Right lobe of liver (tissue), 6 donors: Measurements from ENCODE around the gene DDIT4. TPM values are rescaled to one million over a fixed set of nuclear protein-coding genes. Genes with fewer than 3 reads are reported as not detected.
A peak's percentile ranks its signal among the peaks of the same experiment; 100 is the strongest.

Experiments used
- ATAC-seq, 4 donors: fragments of 200-7000 bp; cut with Tn5 transposase; one replicate each; pipeline ENCODE4 v1.9.1; 2020; ENCODE audit warnings: mild to moderate bottlenecking in 4 of 4, moderate library complexity in 4 of 4
- DNase-seq, 3 donors: peaks; one replicate each; pipeline ENCODE4 v3.0.0-alpha.2; 2020
- H3K27ac ChIP-seq, 3 donors: fragments of 200-600 bp; one replicate each; pipeline ENCODE4 v1.8.0; 2022
- H3K27me3 ChIP-seq, 2 donors: fragments of 200-600 bp; one replicate each; pipeline ENCODE4 v1.8.0; 2022
- H3K36me3 ChIP-seq, 4 donors: fragments of 200-600 bp; sonication (generic) in 1 of 4; one replicate each; pipeline versions ENCODE4 v1.5.1 to v1.8.0; 2017 to 2022; ENCODE audit warnings: control low read depth in 1 of 4
- H3K4me1 ChIP-seq, 4 donors: fragments of 200-600 bp; sonication (generic) in 1 of 4; one replicate each; pipeline versions ENCODE4 v1.5.1 to v1.8.0; 2017 to 2022; ENCODE audit warnings: control low read depth in 1 of 4
- H3K4me3 ChIP-seq, 3 donors: fragments of 200-600 bp; one replicate each; pipeline ENCODE4 v1.8.0; 2022
- H3K9me3 ChIP-seq, 4 donors: fragments of 200-600 bp; sonication (generic) in 1 of 4; one replicate each; pipeline versions ENCODE4 v1.5.1 to v1.8.0; 2017 to 2022; ENCODE audit warnings: control low read depth in 1 of 4
- POLR2A ChIP-seq: fragments of 450-650 bp; IDR thresholded peaks from one replicate; pipeline ENCODE4 v1.6.1; 2017; ENCODE audit warnings: antibody characterized with exemption, mild to moderate bottlenecking
- WGBS: methylation state at CpG from one replicate; pipeline ENCODE4 v1.1.6; 2018; ENCODE audit warnings: low coverage, low lambda C conversion rate; ENCODE audit not compliant: insufficient coverage; ENCODE audit errors: missing lambda C conversion rate; 5-methylcytosine and 5-hydroxymethylcytosine counted together
- intact Hi-C, 2 donors: fragments of 100-400 bp; cut with DNase I; formaldehyde crosslinking; loops; one replicate each; pipeline versions ENCODE4 v1.11.2 to v1.14.1; 2022
- total RNA-seq, 6 experiments: library from RNA; depleted of rRNA in 2 of 6; stranded (reverse); fragments of >200 nt in 2 of 6; fragmentation: NEBNext Ultra II Directional in 3 of 6; extraction: Animal tissue kit (Norgen Biotek cat#: 25700) in 3 of 6; gene quantifications; one replicate each; pipeline versions ENCODE4 v1.1.0 to v1.2.4, GENCODE V29; 2016 to 2023
- TF ChIP-seq, protein P1 (sequence below), 4 donors: fragments of 200-600 bp in 3 of 4; fragments of 450-650 bp in 1 of 4; IDR thresholded peaks; one replicate each; pipeline versions ENCODE4 v1.5.1 to v1.8.0; 2016 to 2022; ENCODE audit warnings: antibody characterized with exemption in 4 of 4, mild to moderate bottlenecking in 2 of 4
- donor health status: DM: no; HTN: yes; CAD: no.
- donor health status: DM: no; HTN: no; CAD: no.
- donor health status: DM: no; HTN: no; CAD: no.
- donor health status: DM: no; HTN: yes; CAD: no.
- donor health status: DM: no; HTN: yes; CAD: no.

DDIT4 gene
- total RNA-seq, 6 experiments from 2014 or later, result 51.7 to 180 (median 143) TPM

DNA sequence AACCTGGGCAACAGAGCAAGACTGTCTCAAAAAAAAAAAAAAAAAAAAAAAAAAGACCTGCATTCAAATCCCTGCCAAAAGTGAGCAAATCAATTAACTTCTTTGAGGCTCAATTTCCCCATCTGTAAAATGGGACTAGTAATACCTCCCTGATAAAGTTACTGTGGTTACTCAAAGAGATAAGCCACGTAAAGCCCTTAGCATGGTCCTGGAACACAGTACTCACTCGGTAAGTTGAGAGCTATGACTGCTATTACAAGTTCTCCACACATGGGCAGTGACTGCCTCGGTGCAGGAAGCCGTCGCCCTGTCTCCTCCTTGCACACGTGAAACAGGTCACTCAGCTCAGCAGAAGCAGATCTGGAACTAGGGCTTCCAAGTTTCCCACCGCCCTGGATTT lies 37.9 kb downstream of the DDIT4 start:
- H3K4me3 ChIP-seq, result no peak overlapping the region
- no peaks in the 10 kb centered on the region for H3K27me3 ChIP-seq
- DNase-seq (no peak), ATAC-seq (no peak)
- H3K36me3 ChIP-seq, result no peaks in the 10 kb centered on the region
- H3K9me3 ChIP-seq, result no peaks in the 10 kb centered on the region
- intact Hi-C loops, result no loop called here
- WGBS, result 92% methylated on average over 7 of the region's 7 CpGs
- H3K4me1 ChIP-seq, result peaks cover 0 to 49% (median 30%) of the 10 kb centered on the region in 4 donors
- no peak for TF ChIP-seq POLR2A
- TF ChIP-seq, protein P1, sequence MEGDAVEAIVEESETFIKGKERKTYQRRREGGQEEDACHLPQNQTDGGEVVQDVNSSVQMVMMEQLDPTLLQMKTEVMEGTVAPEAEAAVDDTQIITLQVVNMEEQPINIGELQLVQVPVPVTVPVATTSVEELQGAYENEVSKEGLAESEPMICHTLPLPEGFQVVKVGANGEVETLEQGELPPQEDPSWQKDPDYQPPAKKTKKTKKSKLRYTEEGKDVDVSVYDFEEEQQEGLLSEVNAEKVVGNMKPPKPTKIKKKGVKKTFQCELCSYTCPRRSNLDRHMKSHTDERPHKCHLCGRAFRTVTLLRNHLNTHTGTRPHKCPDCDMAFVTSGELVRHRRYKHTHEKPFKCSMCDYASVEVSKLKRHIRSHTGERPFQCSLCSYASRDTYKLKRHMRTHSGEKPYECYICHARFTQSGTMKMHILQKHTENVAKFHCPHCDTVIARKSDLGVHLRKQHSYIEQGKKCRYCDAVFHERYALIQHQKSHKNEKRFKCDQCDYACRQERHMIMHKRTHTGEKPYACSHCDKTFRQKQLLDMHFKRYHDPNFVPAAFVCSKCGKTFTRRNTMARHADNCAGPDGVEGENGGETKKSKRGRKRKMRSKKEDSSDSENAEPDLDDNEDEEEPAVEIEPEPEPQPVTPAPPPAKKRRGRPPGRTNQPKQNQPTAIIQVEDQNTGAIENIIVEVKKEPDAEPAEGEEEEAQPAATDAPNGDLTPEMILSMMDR (IDR thresholded peaks at IDR 0.05), result no peak
- H3K27ac ChIP-seq, result no peak overlapping the region

DNA sequence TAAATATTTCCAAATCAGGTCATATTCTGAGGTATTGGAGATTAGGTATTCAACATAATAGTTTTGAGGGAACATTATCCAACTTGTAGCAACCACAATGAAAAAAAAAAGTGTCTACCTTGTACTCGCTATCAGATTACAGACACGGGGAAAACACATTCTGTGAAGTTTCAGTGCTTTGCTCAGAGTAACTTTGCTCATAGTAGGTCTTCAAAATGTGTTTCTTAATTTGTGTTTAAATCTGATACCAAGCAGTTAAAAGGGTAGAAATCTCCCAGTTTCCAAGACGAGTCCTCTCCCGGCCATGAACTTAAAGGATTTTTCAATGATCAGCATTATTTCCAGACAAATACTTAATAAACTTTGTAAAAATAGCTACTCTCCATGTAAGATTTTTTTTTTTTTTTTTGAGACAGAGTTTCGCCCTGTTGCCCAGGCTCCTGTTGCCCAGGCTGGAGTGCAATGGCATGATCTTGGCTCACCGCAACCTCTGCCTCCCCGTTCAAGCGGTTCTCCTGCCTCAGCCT lies 39.2 kb downstream of the DDIT4 start:
- Histone ChIP-seq H3K9me3 (no peaks in the 10 kb centered on the region), H3K36me3 (no peaks in the 10 kb centered on the region), H3K27me3 (no peaks in the 10 kb centered on the region), H3K4me3 (no peak overlapping the region), H3K4me1 (peaks cover 0 to 49% (median 30%) of the 10 kb centered on the region in 4 donors), H3K27ac (no peak overlapping the region)
- TF ChIP-seq, protein P1 (IDR thresholded peaks at IDR 0.05), result no peak
- TF ChIP-seq POLR2A, result no peak
- DNase-seq (no peak), ATAC-seq (no peak)
- intact Hi-C loops, result no loop called here
- 90% methylated on average over 8 of the region's 8 CpGs for WGBS

DNA sequence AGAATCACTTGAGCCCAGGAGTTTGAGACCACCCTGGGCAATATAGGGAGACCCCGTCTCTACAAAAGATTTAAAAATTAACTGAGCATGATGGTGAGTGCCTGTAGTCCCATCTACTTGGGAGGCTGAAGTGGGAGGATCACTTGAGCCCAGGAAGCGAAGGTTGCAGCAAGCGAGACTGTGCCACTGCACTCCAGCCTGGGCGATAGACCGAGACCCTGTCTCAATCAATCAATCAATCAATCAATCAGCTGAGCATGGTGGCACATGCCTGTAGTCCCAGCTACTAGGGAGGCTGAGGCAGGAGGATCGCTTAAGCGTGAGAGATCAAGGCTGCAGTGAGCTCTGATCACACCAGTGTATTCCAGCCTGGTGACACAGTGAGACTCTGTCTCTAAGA lies 40.5 kb downstream of the DDIT4 start:
- H3K9me3 ChIP-seq, result no peaks in the 10 kb centered on the region
- ATAC-seq (no peak), DNase-seq (no peak)
- H3K4me1 ChIP-seq, result peaks cover 0 to 50% (median 30%) of the 10 kb centered on the region in 4 donors
- WGBS, result 83% methylated on average over 1 of the region's 7 CpGs
- intact Hi-C loops, result no loop called here
- no peaks in the 10 kb centered on the region for H3K36me3 ChIP-seq
- H3K4me3 ChIP-seq, result no peak overlapping the region
- H3K27me3 ChIP-seq, result no peaks in the 10 kb centered on the region
- H3K27ac ChIP-seq, result no peak overlapping the region
- TF ChIP-seq POLR2A, result no peak
- TF ChIP-seq, protein P1 (IDR thresholded peaks at IDR 0.05), result no peak

DNA sequence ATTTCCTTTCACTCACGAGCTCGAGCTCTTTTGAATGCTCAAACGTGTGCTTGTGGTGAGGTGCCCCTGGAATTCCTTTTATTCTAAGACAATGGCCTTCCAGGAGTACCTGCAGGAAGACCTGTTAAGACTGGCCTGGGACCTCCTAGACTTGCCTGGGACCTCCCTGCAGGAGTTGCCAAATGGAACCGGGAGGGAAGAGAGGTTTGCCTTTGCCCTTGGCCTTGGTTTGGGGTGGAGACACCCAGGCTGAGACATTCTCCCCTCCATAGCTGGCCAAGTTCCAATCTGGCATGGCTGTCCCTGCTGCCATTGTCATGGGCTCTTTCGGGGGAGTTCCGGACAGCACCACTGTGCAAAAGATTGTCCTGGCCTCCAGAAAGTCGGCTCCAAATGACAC lies 41.3 kb downstream of the DDIT4 start:
- WGBS, result 23% methylated on average over 7 of the region's 7 CpGs
- Histone ChIP-seq H3K36me3 (no peaks in the 10 kb centered on the region), H3K9me3 (no peaks in the 10 kb centered on the region), H3K27me3 (no peaks in the 10 kb centered on the region), H3K4me1 (peaks cover 0 to 54% (median 29%) of the 10 kb centered on the region in 4 donors), H3K27ac (peak overlapping the region; percentile 75 to 95 (median 78)), H3K4me3 (no peak overlapping the region)
- TF ChIP-seq, protein P1 (IDR thresholded peaks at IDR 0.05), result no peak
- no peak for TF ChIP-seq POLR2A
- DNase-seq (peak in 1 of 3 donors; percentile 51), ATAC-seq (no peak)
- intact Hi-C loops, result loop anchor here in 1 of 2 donors (5.0 kb wide), 1 partner anchor 43 kb away; the partner anchor contains the start of gene DDIT4
